Adrenal gland (tissue), 12 donors: Measurements from ENCODE around the gene NUDT21. TPM values are rescaled to one million over a fixed set of nuclear protein-coding genes. Genes with fewer than 3 reads are reported as not detected.
"Not testable (repeated sequence)": the region's sequence is repeated elsewhere in the genome, so short reads cannot be mapped to it uniquely, and the experiment has no call there.

Experiments
- DNase-seq, 7 donors: peaks; one replicate each; pipeline ENCODE4 v3.0.0-alpha.2; 2019 to 2020
- H3K27ac ChIP-seq, 5 donors: fragments of 200-600 bp; sonication (generic) in 4 of 5; 1 replicate in 3 of 5; 2 replicates in 2 of 5; pipeline versions ENCODE4 v1.5.1 to v1.8.0; 2016 to 2020; ENCODE audit warnings: mild to moderate bottlenecking in 1 of 5
- H3K27me3 ChIP-seq: fragments of 200-600 bp; 2 replicates; pipeline ENCODE4 v1.8.0; 2021
- H3K36me3 ChIP-seq, 2 donors: fragments of 200-600 bp; replicated peaks in 1 of 2; 1 replicate in 1 of 2; 2 replicates in 1 of 2; pipeline versions ENCODE4 v1.5.1 to v1.8.0; 2018 to 2022
- H3K4me1 ChIP-seq, 2 donors: fragments of 200-600 bp; replicated peaks in 1 of 2; 1 replicate in 1 of 2; 2 replicates in 1 of 2; pipeline versions ENCODE4 v1.5.1 to v1.8.0; 2018 to 2021
- H3K4me3 ChIP-seq, 4 donors: fragments of 200-600 bp; sonication (generic) in 3 of 4; one replicate each; pipeline ENCODE4 v1.5.1; 2016 to 2018
- H3K9me3 ChIP-seq, 3 donors: fragments of 200-600 bp; sonication (generic) in 1 of 3; replicated peaks in 1 of 3; 1 replicate in 2 of 3; 2 replicates in 1 of 3; pipeline versions ENCODE4 v1.5.1 to v1.8.0; 2016 to 2021
- CTCF ChIP-seq, 6 experiments: fragments of 450-650 bp in 4 of 6; fragments of 200-600 bp in 2 of 6; sonication (generic) in 1 of 6; IDR thresholded peaks; 1 replicate in 5 of 6; 2 replicates in 1 of 6; pipeline versions ENCODE4 v1.5.1 to v1.8.0; 2016 to 2021; ENCODE audit warnings: antibody characterized with exemption in 6 of 6, mild to moderate bottlenecking in 2 of 6, moderate library complexity in 1 of 6
- POLR2A ChIP-seq, 2 donors: fragments of 450-650 bp; IDR thresholded peaks; one replicate each; pipeline ENCODE4 v1.6.1; 2017; ENCODE audit warnings: antibody characterized with exemption in 2 of 2, mild to moderate bottlenecking in 2 of 2, moderate library complexity in 1 of 2
- WGBS, 4 donors: extraction: QIAGEN DNeasy Blood & Tissue Kit in 2 of 4; methylation state at CpG; one replicate each; pipeline versions ENCODE4 v1.1.5 to v1.1.7; 2013 to 2017; 5-methylcytosine and 5-hydroxymethylcytosine counted together
- intact Hi-C, 2 donors: fragments of 100-400 bp; cut with DNase I; formaldehyde crosslinking; loops; one replicate each; pipeline versions ENCODE4 v1.14.1 to v1.15.0; 2022 to 2023
- polyA plus RNA-seq, 3 donors: library from polyadenylated mRNA; stranded (reverse); fragments of 200-250 nt in 2 of 3; fragments of 350-450 nt in 1 of 3; fragmentation: Illumina TruSeq in 1 of 3; extraction: RNeasy Lipid Tissue Mini Kit (QIAGEN cat#74804) in 1 of 3; gene quantifications; one replicate each; pipeline ENCODE4 v1.2.3, GENCODE V29; 2013 to 2014
- total RNA-seq, 9 donors: library from RNA; depleted of rRNA in 4 of 9; stranded (reverse); fragments of >200 nt in 4 of 9; fragments of 120-200 nt in 1 of 9; fragmentation: NEBNext Ultra II Directional in 1 of 9; extraction: Animal tissue kit (Norgen Biotek cat#: 25700) in 1 of 9; gene quantifications; one replicate each; pipeline versions ENCODE4 v1.1.0 to v1.2.4, GENCODE V29; 2013 to 2023
- donor health status: healthy with polysubstance abuse.
- donor health status: Bipolar disorder and iron deficiency.
- donor health status: DM: yes; HTN: yes; CAD: no.
- donor health status: DM: no; HTN: no; CAD: no.
- donor health status: DM: no; HTN: no; CAD: no.
- donor health status: DM: yes; HTN: yes; CAD: no.

The NUDT21 gene
- total and polyA plus RNA-seq, 12 donors: 20.1 to 113 (median 77.1) TPM

- no peak overlapping the region for H3K4me3 ChIP-seq
- H3K36me3 ChIP-seq: peaks cover 0 to 9% of the 10 kb centered on the region in 2 donors
- TF ChIP-seq CTCF (IDR thresholded peaks at IDR 0.05): no peak
- no peak for TF ChIP-seq POLR2A (IDR thresholded peaks at IDR 0.05)
- intact Hi-C loops: no loop called here
- no peak for DNase-seq
- no peak overlapping the region for H3K27ac ChIP-seq
- no peaks in the 10 kb centered on the region for H3K4me1 ChIP-seq
- no peaks in the 10 kb centered on the region for H3K27me3 ChIP-seq
- no peaks in the 10 kb centered on the region for H3K9me3 ChIP-seq
- WGBS, 4 donors: 95 to 97% (median 96%) methylated on average over 4 of the region's 4 CpGs
These were observed 40.6 kb upstream of the NUDT21 start for GRCh38 chr16:56491657-56492261.

- H3K27ac ChIP-seq, DNase-seq, H3K4me3 ChIP-seq, intact Hi-C loops, H3K9me3 ChIP-seq, H3K4me1 ChIP-seq, H3K27me3 ChIP-seq: not testable (repeated sequence)
- 90 to 100% (median 95%) methylated on average over 1 of the region's 1 CpG for WGBS, 4 donors
- peaks cover 0 to 11% of the 10 kb centered on the region in 2 donors for H3K36me3 ChIP-seq
These were observed 37.7 kb upstream of the NUDT21 start for GRCh38 chr16:56488868-56489267.

- H3K9me3 ChIP-seq: no peaks in the 10 kb centered on the region
- TF ChIP-seq CTCF (IDR thresholded peaks at IDR 0.05) (no peak), POLR2A (IDR thresholded peaks at IDR 0.05) (no peak)
- H3K36me3 ChIP-seq: peaks cover 0 to 12% of the 10 kb centered on the region in 2 donors
- H3K27ac ChIP-seq: no peak overlapping the region
- no peak overlapping the region for H3K4me3 ChIP-seq
- no peaks in the 10 kb centered on the region for H3K4me1 ChIP-seq
- 70 to 83% (median 79%) methylated on average over 5 of the region's 5 CpGs for WGBS, 4 donors
- intact Hi-C loops: no loop called here
- DNase-seq: no peak
- no peaks in the 10 kb centered on the region for H3K27me3 ChIP-seq
These were observed 36.9 kb upstream of the NUDT21 start for GRCh38 chr16:56488035-56488434.

- DNase-seq: no peak
- intact Hi-C loops: no loop called here
- peaks cover 0 to 25% of the 10 kb centered on the region in 2 donors for H3K36me3 ChIP-seq
These were observed 32.3 kb upstream of the NUDT21 start for GRCh38 chr16:56483394-56483793.

More at GRCh38 chr16:56483394-56483793, 32.3 kb upstream of the NUDT21 start:
- TF ChIP-seq CTCF (IDR thresholded peaks at IDR 0.05) (no peak), POLR2A (IDR thresholded peaks at IDR 0.05) (no peak)
- Histone ChIP-seq H3K9me3 (no peaks in the 10 kb centered on the region), H3K27me3 (no peaks in the 10 kb centered on the region), H3K4me1 (peaks cover 3 to 13% of the 10 kb centered on the region in 2 donors), H3K27ac (no peak overlapping the region), H3K4me3 (no peak overlapping the region)
